Measurements from ENCODE around the gene LENG8. TPM values are rescaled to one million over a fixed set of nuclear protein-coding genes. Genes with fewer than 3 reads are reported as not detected.
A peak's percentile ranks its signal among the peaks of the same experiment; 100 is the strongest.

The LENG8 gene
- total and polyA plus RNA-seq, 2 experiments from 2014 or later: 42.1 to 74.3 TPM

GRCh38 chr19:54478677-54479266 lies 29.8 kb downstream of the LENG8 start:
- Histone ChIP-seq H3K4me3 (no peak overlapping the region), H4K20me1 (replicated peaks; ENCODE audit: insufficient read depth) (no peaks in the 10 kb centered on the region), H3K36me3 (ENCODE audit: insufficient read depth) (no peaks in the 10 kb centered on the region), H3F3A (replicated peaks; ENCODE audit: low read depth) (no peaks in the 10 kb centered on the region), H2AFZ (0 out of 2 replicates have a peak overlapping the region, but pooled peaks have one; percentile 43), H3K9me2 (ENCODE audit: insufficient read depth) (no peaks in the 10 kb centered on the region), H3K79me2 (replicated peaks; ENCODE audit: insufficient read depth) (no peaks in the 10 kb centered on the region), H3K4me2 (peak overlapping the region; percentile 33), H3K4me1 (ENCODE audit: insufficient read depth) (no peaks in the 10 kb centered on the region; the same call in 1 of the 2 replicates), H3K27ac (ENCODE audit: low read depth) (no peak overlapping the region), H3K27me3 (ENCODE audit: insufficient read depth) (no peaks in the 10 kb centered on the region)
- peak; percentile 93 for DNase-seq (ENCODE audit: low spot score)
- H3K9me3 Mint-ChIP-seq: peaks cover 12% of the 10 kb centered on the region
- peaks cover 19% of the 10 kb centered on the region for H3K27me3 Mint-ChIP-seq (ENCODE audit: insufficient read depth, low read depth, poor library complexity)
- peak; percentile 71 for ATAC-seq
- TF ChIP-seq CTCF (conservative IDR thresholded peaks at IDR 0.05; ENCODE audit: low read depth in 2 of 2) (peak; percentile 81 to 84), NANOG (IDR thresholded peaks at IDR 0.05; ENCODE audit: borderline replicate concordance) (no peak)
- peaks cover 10% of the 10 kb centered on the region; the same call in 2 of the 3 replicates for H3K4me1 Mint-ChIP-seq
- H3K27ac Mint-ChIP-seq: no peak overlapping the region
- H3K4me3 Mint-ChIP-seq: no peak overlapping the region
- no peaks in the 10 kb centered on the region for H3K36me3 Mint-ChIP-seq (ENCODE audit: low read depth)

DNA sequence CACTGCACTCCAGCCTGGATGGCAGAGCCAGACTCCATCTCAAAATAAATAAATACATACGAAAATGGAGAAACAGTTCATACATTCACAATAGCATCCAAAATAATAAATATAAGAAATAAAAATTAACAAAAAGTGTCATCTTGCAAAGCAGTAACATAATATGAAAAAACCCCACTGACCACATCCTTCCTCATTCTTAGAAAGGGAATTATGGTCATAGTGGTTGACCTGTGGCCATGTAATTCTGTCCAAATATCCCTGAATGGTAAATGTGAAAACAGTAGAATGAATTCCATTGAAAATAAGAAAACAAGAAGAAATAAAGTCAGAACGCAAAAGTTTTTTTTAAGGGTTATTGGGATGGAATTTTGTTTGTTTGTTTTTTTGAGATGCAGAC lies 31.1 kb downstream of the LENG8 start:
- Histone ChIP-seq H3K4me1 (ENCODE audit: insufficient read depth) (no peaks in the 10 kb centered on the region), H3K9me2 (ENCODE audit: insufficient read depth) (no peaks in the 10 kb centered on the region), H3K36me3 (ENCODE audit: insufficient read depth) (no peaks in the 10 kb centered on the region), H3K79me2 (replicated peaks; ENCODE audit: insufficient read depth) (no peaks in the 10 kb centered on the region), H4K20me1 (replicated peaks; ENCODE audit: insufficient read depth) (no peaks in the 10 kb centered on the region), H3K27ac (ENCODE audit: low read depth) (no peak overlapping the region), H3K4me3 (no peak overlapping the region), H3F3A (replicated peaks; ENCODE audit: low read depth) (no peaks in the 10 kb centered on the region), H2AFZ (0 out of 2 replicates have a peak overlapping the region, but pooled peaks have one; percentile 23), H3K4me2 (no peak overlapping the region), H3K27me3 (ENCODE audit: insufficient read depth) (no peaks in the 10 kb centered on the region)
- H3K9me3 Mint-ChIP-seq: peaks cover 24% of the 10 kb centered on the region
- H3K27ac Mint-ChIP-seq: no peak overlapping the region
- H3K4me3 Mint-ChIP-seq: no peak overlapping the region
- ATAC-seq (no peak), DNase-seq (ENCODE audit: low spot score) (no peak)
- H3K4me1 Mint-ChIP-seq: peaks cover 7% of the 10 kb centered on the region; the same call in 1 of the 3 replicates
- peaks cover under 1% of the 10 kb centered on the region; the same call in 1 of the 3 replicates for H3K36me3 Mint-ChIP-seq (ENCODE audit: low read depth)
- TF ChIP-seq CREB1 (CRISPR knock-in tag; IDR thresholded peaks at IDR 0.05; ENCODE audit: low read depth): no peak
- no peak for TF ChIP-seq ZNF462 (CRISPR knock-in tag; IDR thresholded peaks at IDR 0.05)
- TF ChIP-seq STAT1 (IDR thresholded peaks at IDR 0.05; ENCODE audit: unreplicated experiment): no peak
- no peak for TF ChIP-seq EZH2phosphoT487 (IDR thresholded peaks at IDR 0.05; ENCODE audit: unreplicated experiment)
- TF ChIP-seq ZNF331 (CRISPR knock-in tag; IDR thresholded peaks at IDR 0.05; ENCODE audit: low read depth): no peak
- H3K27me3 Mint-ChIP-seq (ENCODE audit: insufficient read depth, low read depth, poor library complexity): peaks cover 14% of the 10 kb centered on the region

All from GM23338 (cell line).